Astrocyte of the cerebellum (primary cell): ENCODE measurements around the gene CLMN.

Source experiments
- DNase-seq: peaks from one replicate; pipeline ENCODE4 v3.0.0-alpha.2; 2011; ENCODE audit warnings: low read depth
- H3K4me3 ChIP-seq: 2 replicates; pipeline ENCODE4 v1.5.1; 2011; ENCODE audit warnings: mild to moderate bottlenecking, low read depth, low read length, moderate library complexity
- CTCF ChIP-seq: IDR thresholded peaks from 2 replicates; pipeline ENCODE4 v1.5.1; 2012; ENCODE audit warnings: low read length, low read depth, moderate library complexity, mild to moderate bottlenecking; ENCODE audit errors: missing control alignments
- in situ Hi-C: cut with HindIII; loops from 2 replicates; pipeline ENCODE4 v1.10.0; 2017; ENCODE audit warnings: low sequenced_read_pairs

CLMN gene

GRCh38 chr14:95242870-95243269, 76.8 kb downstream of the CLMN start:
- no peak for DNase-seq
- in situ Hi-C loops: no loop called here
- no peak overlapping the region for H3K4me3 ChIP-seq
- no peak for TF ChIP-seq CTCF

- no peak for TF ChIP-seq CTCF
- in situ Hi-C loops: no loop called here
- no peak overlapping the region for H3K4me3 ChIP-seq
- no peak for DNase-seq
These were observed 78.6 kb downstream of the CLMN start for GRCh38 chr14:95240859-95241813.

- no peak overlapping the region for H3K4me3 ChIP-seq
- no peak for TF ChIP-seq CTCF
- no peak for DNase-seq
- in situ Hi-C loops: no loop called here
These were observed 81.0 kb downstream of the CLMN start for GRCh38 chr14:95238487-95239298.

- in situ Hi-C loops: no loop called here
- TF ChIP-seq CTCF: no peak
- no peak for DNase-seq
- H3K4me3 ChIP-seq: no peak overlapping the region
These were observed 81.8 kb downstream of the CLMN start for GRCh38 chr14:95237958-95238340.

- no peak overlapping the region for H3K4me3 ChIP-seq
- no peak for TF ChIP-seq CTCF
- no peak for DNase-seq
- in situ Hi-C loops: no loop called here
These were observed 82.4 kb downstream of the CLMN start for GRCh38 chr14:95237121-95237957.

- TF ChIP-seq CTCF: no peak
- DNase-seq: no peak
- no peak overlapping the region for H3K4me3 ChIP-seq
- in situ Hi-C loops: no loop called here
These were observed 83.5 kb downstream of the CLMN start for GRCh38 chr14:95236221-95236620.
